Neural cell (in vitro differentiated cells): Measurements from ENCODE around the gene SLC39A2.

Experiments
- CTCF ChIP-seq: fragments of 450-650 bp; IDR thresholded peaks from 2 replicates; pipeline ENCODE4 v1.5.1; 2014; ENCODE audit warnings: antibody characterized with exemption, mild to moderate bottlenecking, moderate library complexity; ENCODE audit not compliant: poor library complexity, severe bottlenecking
- EP300 ChIP-seq: fragments of 450-650 bp; conservative IDR thresholded peaks from 2 replicates; pipeline ENCODE4 v1.6.1; 2014; ENCODE audit warnings: antibody characterized with exemption, mild to moderate bottlenecking, moderate library complexity; ENCODE audit not compliant: poor library complexity, severe bottlenecking
- EZH2 ChIP-seq: fragments of 200-600, 300-800 bp; shearing (Covaris generic), sonication (generic); IDR thresholded peaks from 2 replicates; pipeline ENCODE4 v1.6.1; 2014; ENCODE audit warnings: antibody characterized with exemption, low read length, borderline replicate concordance, mild to moderate bottlenecking; ENCODE audit not compliant: insufficient read depth, poor library complexity, severe bottlenecking
- MXI1 ChIP-seq: fragments of 450-650 bp; conservative IDR thresholded peaks from 2 replicates; pipeline ENCODE4 v1.6.1; 2014; ENCODE audit warnings: antibody characterized with exemption, mild to moderate bottlenecking; ENCODE audit not compliant: poor library complexity, severe bottlenecking
- POLR2AphosphoS5 ChIP-seq: IDR thresholded peaks from 2 replicates; pipeline ENCODE4 v1.6.1; 2012
- RAD21 ChIP-seq: fragments of 450-650 bp; conservative IDR thresholded peaks from 2 replicates; pipeline ENCODE4 v1.6.1; 2014; ENCODE audit warnings: antibody characterized with exemption, mild to moderate bottlenecking, moderate library complexity
- SMC3 ChIP-seq: fragments of 450-650 bp; conservative IDR thresholded peaks from 2 replicates; pipeline ENCODE4 v1.6.1; 2014; ENCODE audit warnings: antibody characterized with exemption, mild to moderate bottlenecking, moderate library complexity; ENCODE audit not compliant: poor library complexity
- TAF1 ChIP-seq: IDR thresholded peaks from 2 replicates; pipeline ENCODE4 v1.6.1; 2012; ENCODE audit warnings: low read depth
- TF ChIP-seq, protein P1 (sequence below): IDR thresholded peaks from 2 replicates; pipeline ENCODE4 v1.6.1; 2012; ENCODE audit warnings: borderline replicate concordance

- no peak for TF ChIP-seq CTCF
- TF ChIP-seq POLR2AphosphoS5, result no peak
- TF ChIP-seq EP300, result no peak
- TF ChIP-seq, protein P1, sequence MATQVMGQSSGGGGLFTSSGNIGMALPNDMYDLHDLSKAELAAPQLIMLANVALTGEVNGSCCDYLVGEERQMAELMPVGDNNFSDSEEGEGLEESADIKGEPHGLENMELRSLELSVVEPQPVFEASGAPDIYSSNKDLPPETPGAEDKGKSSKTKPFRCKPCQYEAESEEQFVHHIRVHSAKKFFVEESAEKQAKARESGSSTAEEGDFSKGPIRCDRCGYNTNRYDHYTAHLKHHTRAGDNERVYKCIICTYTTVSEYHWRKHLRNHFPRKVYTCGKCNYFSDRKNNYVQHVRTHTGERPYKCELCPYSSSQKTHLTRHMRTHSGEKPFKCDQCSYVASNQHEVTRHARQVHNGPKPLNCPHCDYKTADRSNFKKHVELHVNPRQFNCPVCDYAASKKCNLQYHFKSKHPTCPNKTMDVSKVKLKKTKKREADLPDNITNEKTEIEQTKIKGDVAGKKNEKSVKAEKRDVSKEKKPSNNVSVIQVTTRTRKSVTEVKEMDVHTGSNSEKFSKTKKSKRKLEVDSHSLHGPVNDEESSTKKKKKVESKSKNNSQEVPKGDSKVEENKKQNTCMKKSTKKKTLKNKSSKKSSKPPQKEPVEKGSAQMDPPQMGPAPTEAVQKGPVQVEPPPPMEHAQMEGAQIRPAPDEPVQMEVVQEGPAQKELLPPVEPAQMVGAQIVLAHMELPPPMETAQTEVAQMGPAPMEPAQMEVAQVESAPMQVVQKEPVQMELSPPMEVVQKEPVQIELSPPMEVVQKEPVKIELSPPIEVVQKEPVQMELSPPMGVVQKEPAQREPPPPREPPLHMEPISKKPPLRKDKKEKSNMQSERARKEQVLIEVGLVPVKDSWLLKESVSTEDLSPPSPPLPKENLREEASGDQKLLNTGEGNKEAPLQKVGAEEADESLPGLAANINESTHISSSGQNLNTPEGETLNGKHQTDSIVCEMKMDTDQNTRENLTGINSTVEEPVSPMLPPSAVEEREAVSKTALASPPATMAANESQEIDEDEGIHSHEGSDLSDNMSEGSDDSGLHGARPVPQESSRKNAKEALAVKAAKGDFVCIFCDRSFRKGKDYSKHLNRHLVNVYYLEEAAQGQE, result no peak
- no peak for TF ChIP-seq SMC3
- no peak for TF ChIP-seq MXI1
- TF ChIP-seq RAD21, result no peak
- no peak for TF ChIP-seq EZH2
- TF ChIP-seq TAF1, result no peak
Observed at GRCh38 chr14:21037156-21037555, 38.1 kb downstream of the SLC39A2 start.
